Measurements from ENCODE around the gene VANGL1.

VANGL1 gene

DNA sequence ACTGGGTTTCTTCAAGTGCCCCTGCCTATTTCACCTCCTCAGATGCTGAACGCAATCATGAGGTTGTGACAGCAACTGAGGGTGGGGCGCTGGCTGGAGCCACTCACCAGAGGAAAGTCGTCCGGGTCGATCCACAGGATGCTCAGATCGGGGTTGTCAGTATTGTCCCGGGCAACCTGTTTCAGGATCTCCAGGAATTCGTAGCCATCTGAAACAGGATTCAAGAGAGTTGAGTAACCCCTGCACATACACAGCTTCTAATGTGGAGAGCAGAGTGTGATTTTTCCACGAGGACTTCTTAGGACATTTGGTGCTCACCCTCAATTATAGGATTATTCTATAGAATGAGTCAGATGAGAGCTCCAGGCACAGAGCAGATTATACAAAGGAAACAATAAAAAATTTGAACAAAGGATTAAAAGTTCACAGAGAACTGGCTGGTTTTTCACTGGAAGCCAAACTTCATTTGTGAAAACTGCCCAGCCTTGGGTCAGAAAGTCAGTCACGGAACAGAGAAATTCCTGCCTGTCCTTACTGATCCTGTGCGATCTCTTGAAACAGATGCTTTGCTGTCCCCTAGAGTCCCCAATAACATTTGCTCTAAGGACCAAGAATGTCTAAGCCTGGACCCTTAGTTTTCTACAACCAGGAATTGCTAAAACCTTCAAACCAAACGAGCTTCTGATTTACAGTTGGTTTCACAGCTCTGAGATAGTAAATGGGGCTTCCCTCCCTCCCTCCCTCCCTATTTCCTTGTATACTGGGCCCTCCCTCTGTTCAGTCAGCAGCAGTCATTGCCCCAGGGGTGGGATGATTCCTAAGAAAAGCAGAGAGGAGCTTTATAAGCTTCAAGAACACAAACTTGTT is 63.5 kb downstream of the VANGL1 start:
- DNase-seq (ENCODE audit: low read depth), result no peak

GRCh38 chr1:115705963-115706362 is 64.2 kb downstream of the VANGL1 start:
- DNase-seq (ENCODE audit: low read depth), result no peak

GRCh38 chr1:115706587-115707425 is 65.0 kb downstream of the VANGL1 start:
- DNase-seq (ENCODE audit: low read depth), result no peak

- no peak for DNase-seq (ENCODE audit: low read depth)
Observed at GRCh38 chr1:115710859-115711624, 69.3 kb downstream of the VANGL1 start.

- no peak for DNase-seq (ENCODE audit: low read depth)
Observed at GRCh38 chr1:115712911-115713609, 71.3 kb downstream of the VANGL1 start.

- no peak for DNase-seq (ENCODE audit: low read depth)
Observed at GRCh38 chr1:115713906-115714305, 72.1 kb downstream of the VANGL1 start.

GRCh38 chr1:115714572-115715141 is 72.9 kb downstream of the VANGL1 start:
- no peak for DNase-seq (ENCODE audit: low read depth)

- DNase-seq (ENCODE audit: low read depth), result no peak
Observed at GRCh38 chr1:115717541-115717940, 75.8 kb downstream of the VANGL1 start.

- no peak for DNase-seq (ENCODE audit: low read depth)
Observed at GRCh38 chr1:115718011-115718754, 76.4 kb downstream of the VANGL1 start.

DNA sequence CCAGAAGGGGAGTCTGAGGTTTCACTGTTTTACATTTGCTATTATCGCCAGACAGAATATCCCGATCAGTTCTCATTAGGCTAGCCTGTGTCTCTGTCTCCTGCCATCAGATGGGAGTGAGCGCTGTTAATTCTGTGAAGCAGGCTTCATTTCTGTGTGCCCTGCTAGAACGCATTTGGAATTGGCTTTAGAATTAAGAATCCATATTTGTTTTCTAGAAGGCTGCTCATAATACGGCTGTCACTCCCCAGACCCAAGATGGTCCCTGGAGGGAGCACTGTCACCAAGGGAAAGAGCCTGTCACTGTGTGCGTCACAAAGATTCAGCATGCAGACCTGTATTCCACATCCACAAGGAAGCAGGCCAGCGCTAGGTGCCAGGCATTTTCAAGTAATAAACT is 77.5 kb downstream of the VANGL1 start:
- DNase-seq (ENCODE audit: low read depth), result no peak

GRCh38 chr1:115722221-115722620 is 80.5 kb downstream of the VANGL1 start:
- no peak for DNase-seq (ENCODE audit: low read depth)

GRCh38 chr1:115723756-115724155 is 82.0 kb downstream of the VANGL1 start:
- no peak for DNase-seq (ENCODE audit: low read depth)

- DNase-seq (ENCODE audit: low read depth), result no peak
Observed at GRCh38 chr1:115725600-115725999, 83.8 kb downstream of the VANGL1 start.

DNA sequence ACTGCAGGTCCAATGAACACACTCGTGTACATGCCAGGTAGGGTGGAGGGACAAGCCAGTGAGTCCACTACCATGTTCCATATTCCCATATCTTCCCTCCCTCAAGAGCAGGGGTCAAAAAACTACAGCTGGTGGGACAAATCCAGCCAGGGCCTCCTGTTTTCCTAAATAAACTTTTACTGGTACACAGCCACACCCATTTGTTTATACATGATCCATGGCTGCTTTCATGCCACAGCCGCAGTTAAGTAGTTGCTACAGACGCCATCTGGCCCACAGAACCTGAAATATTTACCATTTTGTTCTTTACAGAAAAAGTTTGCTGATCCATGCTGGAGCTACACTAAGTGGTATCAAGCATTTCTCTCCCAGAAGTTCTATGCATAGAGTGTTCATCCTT is 84.4 kb downstream of the VANGL1 start:
- no peak for DNase-seq (ENCODE audit: low read depth)

DNA sequence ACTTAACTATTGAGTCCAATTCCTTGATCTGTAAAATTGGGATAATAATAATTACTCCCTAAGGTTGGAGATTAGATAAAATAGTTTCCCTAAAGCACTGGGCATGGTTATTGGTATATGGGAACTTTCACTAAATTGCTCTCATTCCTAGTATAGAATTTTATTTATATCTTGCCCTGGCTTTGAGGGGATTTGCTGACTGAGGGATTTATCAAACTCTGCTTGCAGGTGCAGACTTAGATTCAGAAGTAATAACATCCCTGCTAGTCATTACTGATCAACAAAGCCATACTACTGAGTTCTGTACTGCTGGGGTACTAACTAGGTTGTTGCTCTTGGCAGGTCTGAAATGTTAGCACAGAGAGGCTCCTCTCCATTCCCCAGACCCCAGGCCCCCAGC is 84.8 kb downstream of the VANGL1 start:
- no peak for DNase-seq (ENCODE audit: low read depth)

GRCh38 chr1:115727706-115728249 is 86.0 kb downstream of the VANGL1 start:
- DNase-seq (ENCODE audit: low read depth), result no peak

- no peak for DNase-seq (ENCODE audit: low read depth)
Observed at GRCh38 chr1:115728341-115728740, 86.6 kb downstream of the VANGL1 start.

GRCh38 chr1:115729756-115730155 is 88.0 kb downstream of the VANGL1 start:
- DNase-seq (ENCODE audit: low read depth), result no peak

- DNase-seq (ENCODE audit: low read depth), result no peak
Observed at GRCh38 chr1:115732316-115732715, 90.5 kb downstream of the VANGL1 start.

- no peak for DNase-seq (ENCODE audit: low read depth)
Observed at GRCh38 chr1:115740811-115741210, 99.0 kb downstream of the VANGL1 start.
